ENCODE data around the gene AP2B1. TPM values are rescaled to one million over a fixed set of nuclear protein-coding genes. Genes with fewer than 3 reads are reported as not detected.
"Not testable (repeated sequence)": the region's sequence is repeated elsewhere in the genome, so short reads cannot be mapped to it uniquely, and the experiment has no call there.

Gene AP2B1
- polyA plus RNA-seq (ENCODE audit: insufficient read length in 3 of 3) = 100 to 1,000 TPM; 133 to 145 (median 137) TPM

DNA sequence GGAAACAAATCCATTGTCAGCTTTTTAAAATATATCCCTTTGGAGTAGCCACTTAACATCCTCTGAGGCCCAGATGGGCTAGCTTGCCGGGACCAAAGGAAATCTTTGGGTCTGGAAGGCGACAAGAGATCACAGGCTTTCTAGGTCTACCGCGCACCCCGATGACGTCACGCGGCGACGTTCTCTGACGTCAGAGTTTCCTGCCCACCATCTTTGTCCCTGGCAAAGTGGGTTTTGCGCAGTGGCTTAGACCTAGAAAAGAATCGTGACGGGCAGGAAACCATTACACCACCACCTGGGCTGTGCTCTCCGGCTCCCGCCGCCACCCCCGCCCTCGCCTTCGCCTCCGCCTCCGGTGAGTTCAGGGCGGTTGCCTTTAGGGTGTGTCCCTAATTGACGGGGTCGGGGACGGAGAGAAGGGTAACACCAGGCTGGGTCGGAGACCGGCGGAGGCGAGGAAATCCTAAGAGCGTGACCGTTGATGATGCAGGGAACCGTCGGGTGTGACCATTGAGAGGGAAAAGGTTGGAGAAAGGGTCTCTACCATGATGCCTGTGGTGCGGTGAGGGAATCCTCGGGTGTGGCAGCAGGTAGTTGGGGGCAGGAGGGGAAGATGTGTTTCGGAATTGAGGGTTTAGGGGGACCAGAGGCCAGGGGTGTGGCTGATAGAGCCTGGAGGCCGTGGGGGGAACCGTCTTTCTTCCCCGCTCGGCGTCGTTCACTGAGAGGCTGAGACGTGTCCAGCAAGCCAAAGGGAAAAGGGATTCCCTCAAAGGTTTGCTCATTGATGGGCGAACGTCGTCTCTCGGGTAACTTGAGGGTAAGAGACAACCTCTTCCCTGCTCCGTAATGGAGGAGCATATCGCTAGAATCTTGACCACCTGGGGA lies at the start of gene AP2B1:
Gene AP2B1 (plus strand): TSS at position 249 of the 888 bp plus-strand sequence. CDS start 6,709 bp downstream, outside the sequence.
- DNase-seq (ENCODE audit: low read depth in 3 of 3, low spot score in 2 of 3) = peak; percentile 95 to 99 (median 96)

DNA sequence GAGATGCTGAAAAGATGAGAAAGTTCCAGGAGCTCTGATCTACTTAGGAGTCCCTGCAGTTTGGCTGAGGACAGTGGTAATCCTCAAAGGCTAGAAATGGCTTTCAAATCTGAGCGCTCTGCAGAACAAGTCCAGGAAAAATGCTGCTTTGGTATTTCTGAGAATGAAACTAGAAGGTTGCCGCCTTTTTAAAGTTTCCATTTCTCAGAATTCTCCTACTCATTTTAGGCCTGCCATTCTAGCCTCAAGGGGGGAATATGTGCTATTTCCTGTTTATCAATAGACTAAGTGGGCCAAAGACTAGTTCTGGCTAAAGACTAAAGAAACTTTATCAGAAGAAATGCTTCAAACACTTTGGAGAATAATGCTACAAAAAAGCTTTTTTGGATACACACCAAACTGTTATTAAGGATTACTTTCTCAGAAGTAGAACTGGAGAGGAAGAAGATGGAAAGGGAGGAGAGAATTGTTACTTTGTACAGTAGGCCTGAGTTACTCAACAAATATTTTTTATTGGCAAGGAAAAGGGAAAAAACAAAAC lies 49.5 kb upstream of the AP2B1 start, which contains the start of gene SLFN12L:
Gene SLFN12L (minus strand): TSS at position 78 of the 541 bp plus-strand sequence. CDS start 15,314 bp downstream, outside the sequence.
- DNase-seq (ENCODE audit: low read depth in 3 of 3, low spot score in 2 of 3) = no peak

DNA sequence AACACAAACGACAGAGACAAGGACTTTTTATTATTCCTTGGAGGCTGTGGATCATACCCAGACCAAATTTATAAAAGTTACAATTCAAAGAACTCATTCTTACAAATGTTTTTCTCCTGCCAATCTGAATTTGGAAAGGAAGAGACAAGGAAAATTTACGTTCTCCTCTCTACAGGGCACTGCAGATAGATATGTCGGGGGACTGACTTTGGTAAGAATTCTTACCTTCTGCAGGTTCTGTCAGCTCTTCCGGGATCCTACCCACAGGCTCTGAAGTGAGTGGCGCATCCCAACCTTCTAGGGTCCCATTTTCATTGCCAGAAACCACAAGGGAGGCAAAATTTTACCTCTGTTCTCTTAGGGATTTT lies 47.5 kb upstream of the AP2B1 start:
- DNase-seq (ENCODE audit: low read depth in 3 of 3, low spot score in 2 of 3) = no peak

DNA sequence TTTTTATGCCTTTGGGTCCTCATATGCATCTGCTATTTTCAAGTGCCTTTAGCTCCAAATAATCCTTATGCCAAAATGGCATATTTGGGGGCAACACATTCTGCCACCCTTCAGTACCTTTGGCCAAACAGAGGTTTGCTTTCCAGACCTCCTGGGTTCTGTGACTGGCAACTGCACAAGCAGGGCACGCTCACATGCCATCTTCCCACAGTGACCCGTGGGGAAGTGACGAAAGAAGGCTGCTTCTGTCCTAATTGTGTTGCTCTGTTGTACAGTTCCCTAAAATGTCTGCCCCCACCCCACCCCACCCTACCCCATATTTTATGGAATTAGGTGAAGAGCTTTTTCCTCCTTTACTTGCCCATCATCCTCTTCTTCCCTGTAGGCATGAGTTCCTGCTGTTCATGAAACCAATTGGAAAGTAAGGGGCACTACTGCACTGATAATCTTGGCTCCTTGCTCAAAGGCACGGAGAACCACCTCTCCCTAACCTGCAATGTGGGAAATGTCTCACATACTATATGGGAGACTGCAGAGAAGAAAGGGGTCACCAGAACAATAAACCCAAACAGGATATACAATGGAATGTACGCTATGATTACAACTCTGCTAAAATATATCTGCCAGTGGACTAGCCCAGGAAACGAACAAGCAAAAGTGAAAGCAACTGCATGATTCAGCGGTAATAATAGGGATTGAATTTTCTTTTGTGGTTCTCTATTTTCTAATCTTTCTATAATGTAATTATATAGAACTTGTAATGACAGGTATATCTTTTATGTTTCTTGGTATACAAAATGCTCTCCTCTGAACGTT lies 46.3 kb upstream of the AP2B1 start:
- no peak for DNase-seq (ENCODE audit: low read depth in 3 of 3, low spot score in 2 of 3)

DNA sequence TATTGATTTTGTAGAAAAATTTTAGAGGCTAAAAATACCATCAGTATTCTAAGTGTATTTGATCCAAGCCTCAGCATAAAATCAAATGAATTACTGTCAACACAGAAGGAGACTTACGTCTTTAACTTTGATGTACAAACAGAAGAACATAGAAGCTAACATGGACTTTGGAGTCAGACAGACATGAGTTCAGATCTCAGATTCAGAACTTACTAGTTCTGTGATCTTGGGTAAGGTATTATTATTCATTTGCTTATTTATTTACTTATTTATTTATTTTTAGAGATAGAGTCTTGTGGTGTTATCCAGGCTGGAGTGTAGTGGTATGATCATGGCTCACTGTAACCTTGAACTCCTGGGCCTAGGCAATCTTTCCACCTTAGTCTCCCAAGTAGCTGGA lies 45.7 kb upstream of the AP2B1 start:
- DNase-seq (ENCODE audit: low read depth in 3 of 3, low spot score in 2 of 3) = no peak

DNA sequence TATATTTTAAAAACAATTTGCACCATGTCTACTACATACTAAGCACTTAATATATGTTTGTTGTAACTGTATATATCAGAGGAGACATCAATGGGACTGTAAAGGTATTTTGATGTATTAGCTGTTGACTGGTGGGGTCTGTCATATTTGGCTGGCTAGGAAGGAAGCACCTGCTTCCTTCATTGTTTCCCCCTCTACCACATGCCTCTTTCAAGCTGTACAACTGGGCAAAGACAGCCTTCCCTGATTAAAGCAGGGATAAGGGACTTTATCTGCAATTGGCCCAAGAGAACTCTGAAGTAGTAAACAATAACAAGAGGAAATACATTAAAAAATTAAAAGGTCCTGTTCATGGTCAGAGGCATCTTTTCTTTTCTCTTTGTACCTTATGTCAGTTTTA lies 44.1 kb upstream of the AP2B1 start:
- no peak for DNase-seq (ENCODE audit: low read depth in 3 of 3, low spot score in 2 of 3)

DNA sequence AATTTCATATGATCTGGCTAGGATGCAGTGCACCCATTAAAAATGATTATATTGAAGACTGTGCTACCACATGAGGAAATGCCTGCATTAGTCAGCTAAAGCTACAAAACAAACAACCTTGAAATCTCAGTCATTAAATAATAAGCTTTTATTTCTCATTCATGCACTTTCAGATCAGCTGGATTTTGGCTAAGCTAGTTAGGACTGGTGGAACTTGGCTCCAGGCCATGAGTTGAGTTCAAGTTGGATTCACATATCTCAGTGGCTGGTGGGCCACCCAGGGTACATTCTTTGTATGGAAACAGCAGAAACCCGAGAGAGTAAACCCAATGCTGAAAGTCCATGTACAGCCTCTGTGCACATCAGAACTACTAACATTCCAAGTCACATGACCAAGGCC lies 43.3 kb upstream of the AP2B1 start:
- DNase-seq (ENCODE audit: low read depth in 3 of 3, low spot score in 2 of 3) = no peak

DNA sequence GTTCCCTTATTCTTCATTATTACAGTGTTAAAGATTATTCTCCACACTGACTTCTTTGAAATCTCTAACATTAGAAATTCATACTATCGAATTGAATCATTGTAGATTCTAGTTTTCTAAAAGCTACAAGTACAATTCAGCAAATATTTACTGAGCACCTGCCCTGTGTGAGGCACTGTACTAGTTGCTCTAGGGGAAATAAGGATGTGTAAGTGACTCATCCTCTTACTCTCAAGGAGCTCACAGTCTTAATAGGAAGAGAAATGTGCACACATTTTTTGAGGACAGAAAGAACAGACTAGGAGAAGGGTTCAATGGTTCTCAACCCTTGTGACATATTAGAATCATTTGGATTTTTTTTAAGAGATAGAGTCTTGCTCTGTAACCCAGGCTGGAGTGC lies 42.0 kb upstream of the AP2B1 start:
- DNase-seq (ENCODE audit: low read depth in 3 of 3, low spot score in 2 of 3) = no peak

DNA sequence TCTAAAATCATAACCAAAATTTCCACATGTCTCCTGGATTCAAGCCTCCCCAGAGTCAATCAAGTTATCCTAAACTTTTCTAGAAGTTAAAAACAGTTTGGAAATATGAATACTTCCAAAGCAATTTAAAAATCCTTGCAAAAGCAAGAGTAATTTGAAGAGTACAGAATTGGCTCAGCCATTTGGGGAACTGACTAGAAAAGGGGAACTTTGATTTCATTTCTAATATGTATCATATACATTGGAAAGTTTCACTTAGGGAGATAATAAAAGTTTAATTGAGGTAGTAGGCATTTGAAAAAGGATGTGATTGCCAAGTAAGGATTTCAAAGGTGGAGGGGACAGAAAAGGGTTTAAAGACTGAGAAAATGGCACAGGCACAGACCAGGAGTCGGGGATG lies 40.6 kb upstream of the AP2B1 start:
- DNase-seq (ENCODE audit: low read depth in 3 of 3, low spot score in 2 of 3) = no peak

DNA sequence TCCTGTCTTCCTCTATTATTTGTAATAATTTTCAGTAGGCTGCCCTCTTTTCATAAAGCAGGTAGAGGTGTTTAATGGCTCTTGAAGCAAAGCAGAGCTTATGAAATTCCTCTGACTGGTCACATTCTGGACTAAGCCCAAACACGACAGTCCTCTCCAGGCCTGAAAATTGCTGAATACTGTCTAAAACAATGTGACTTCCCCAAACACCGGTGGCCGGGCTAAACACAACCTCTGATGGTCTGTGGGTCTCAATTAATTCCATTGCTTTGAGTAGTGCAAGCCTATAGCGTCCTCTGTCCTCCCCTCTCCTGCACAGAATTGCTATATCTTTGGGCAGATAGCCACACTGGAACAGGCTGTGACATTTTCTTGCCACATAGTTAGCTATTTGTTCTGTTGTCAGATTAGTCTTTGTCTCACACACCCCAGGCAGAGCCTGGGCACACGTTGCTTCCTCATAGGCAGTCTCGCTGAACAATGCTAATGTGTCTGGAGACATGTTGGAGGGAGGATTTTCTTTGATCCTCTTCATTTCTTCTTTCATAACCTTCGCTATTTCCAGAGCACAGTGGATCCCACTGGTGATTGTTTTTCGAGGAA lies 38.8 kb upstream of the AP2B1 start:
- no peak for DNase-seq (ENCODE audit: low read depth in 3 of 3, low spot score in 2 of 3)

DNA sequence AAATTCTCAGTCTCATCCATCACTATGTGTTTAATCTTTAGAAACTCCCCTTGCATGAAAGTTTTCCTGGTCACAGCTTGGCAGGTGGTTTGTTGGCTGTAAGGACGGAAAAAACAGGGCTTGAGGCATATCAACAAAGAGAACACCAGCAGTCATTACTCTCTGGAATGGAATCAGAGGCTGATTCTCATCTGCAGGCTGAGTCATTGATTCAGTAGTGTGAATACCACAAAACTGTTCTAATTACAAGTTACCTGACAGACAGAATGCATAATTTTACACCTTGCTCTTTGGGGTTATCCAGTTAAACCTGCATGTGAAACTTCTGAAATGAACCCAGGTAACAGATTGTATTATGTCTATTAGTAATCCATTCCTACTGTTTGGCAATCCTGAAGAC lies 38.1 kb upstream of the AP2B1 start:
- no peak for DNase-seq (ENCODE audit: low read depth in 3 of 3, low spot score in 2 of 3)

DNA sequence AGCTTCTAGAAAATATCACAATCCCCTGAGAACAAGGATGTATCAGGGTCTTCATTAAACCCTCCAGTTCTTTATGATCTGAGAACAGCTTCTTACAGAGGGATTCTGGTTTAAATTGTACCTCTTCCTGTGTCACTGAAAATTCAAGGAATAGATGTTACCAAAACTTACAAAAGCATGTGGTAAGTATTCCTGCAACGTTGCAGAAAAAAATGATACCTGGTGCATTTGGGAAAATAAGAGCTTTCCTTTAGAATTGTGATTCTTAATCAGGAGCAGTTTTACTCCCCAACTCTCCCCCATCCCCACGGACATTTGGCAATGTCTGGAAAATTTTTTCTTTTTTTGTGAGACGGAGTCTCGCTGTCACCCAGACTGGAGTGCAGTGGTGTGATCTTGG lies 33.8 kb upstream of the AP2B1 start:
- no peak for DNase-seq (ENCODE audit: low read depth in 3 of 3, low spot score in 2 of 3)

DNA sequence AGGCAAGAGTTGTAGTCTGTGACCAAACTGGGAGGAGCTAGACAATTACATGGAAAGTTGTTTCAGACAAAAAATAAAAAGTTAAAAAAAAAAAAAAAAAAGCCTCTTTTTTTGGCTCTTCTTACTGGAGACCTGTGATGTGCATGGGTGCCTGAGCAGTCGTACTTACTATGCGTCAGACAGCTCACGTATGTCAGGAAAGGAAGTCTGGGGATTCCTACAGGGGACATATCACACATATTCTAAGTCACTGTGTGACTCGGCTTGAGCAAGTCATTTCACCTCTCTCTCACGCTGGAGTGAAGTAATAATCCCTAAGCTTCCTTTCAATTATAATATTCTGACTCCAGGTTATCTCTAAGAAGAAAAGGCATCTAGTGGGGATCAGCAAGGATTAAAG lies 32.5 kb upstream of the AP2B1 start:
- no peak for DNase-seq (ENCODE audit: low read depth in 3 of 3, low spot score in 2 of 3)

DNA sequence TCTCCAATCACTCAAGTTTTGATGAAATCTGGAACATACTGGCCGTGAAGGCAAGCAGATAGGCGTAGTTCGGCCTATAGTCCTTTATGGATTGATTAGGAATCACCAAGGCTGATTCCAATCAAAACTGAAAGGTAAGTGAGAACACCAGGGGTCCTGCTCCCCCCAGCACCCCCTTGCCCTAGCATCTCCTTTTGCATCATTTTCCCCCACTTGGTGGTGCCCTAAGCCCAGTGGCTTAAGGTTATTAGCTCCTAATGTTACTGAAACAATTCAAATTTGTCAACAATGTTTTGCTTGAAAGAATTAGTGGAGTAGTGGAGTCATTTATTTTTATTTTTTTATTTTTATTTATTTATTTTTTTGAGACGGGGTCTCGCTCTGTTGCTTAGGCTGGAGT lies 31.4 kb upstream of the AP2B1 start:
- no peak for DNase-seq (ENCODE audit: low read depth in 3 of 3, low spot score in 2 of 3)

DNA sequence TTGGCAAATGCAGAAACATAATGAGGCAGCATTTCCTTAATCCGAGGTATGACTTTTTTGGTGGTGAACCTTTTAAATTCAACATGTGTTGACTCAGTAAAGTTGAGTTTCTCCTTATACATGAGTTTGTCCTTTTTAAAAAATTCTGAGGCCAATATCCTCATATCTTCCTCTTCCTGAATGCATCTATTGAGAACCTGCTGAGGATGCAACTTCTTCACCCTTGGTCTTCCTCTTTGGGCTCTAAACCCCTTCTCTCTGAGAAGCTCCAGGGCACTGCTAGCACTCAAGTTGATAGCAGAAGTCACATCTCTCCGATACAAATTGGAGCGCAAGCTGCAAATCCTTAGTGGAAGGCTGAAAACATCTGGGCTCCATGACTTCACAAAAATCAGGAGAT lies 29.8 kb upstream of the AP2B1 start:
- no peak for DNase-seq (ENCODE audit: low read depth in 3 of 3, low spot score in 2 of 3)

DNA sequence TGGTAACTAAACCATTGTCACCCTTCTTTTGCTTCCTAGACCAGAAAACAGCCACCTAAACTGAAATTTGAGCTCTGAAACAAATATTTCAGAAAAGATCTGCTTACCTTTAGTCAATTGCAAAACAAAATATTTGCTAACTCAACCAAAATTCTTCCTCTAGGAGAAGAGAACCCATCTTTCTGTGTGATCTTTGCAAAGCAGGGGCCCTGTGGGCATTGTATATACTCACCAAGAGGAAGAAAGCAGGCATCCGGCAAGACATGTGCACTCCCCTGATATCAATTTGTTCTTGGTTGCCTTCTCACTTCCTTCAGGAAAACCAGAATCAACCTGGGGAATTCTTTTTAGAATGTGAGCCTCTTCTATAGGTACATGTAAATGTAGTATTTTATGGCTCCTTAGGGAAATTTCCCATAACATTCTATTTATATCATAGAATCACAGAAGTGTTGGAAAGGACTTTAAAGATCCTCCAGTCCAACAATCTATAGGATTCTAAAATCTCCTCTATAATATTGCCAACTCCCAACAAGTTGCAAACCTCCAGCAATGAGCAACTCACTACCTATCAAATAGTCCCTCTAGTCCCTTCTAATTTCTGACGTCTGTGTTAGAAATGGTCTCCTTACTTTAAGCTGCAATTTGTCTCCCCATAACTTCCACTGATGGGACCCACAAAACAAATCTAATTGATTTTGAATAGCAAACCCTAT lies 27.5 kb upstream of the AP2B1 start:
- no peak for DNase-seq (ENCODE audit: low read depth in 3 of 3, low spot score in 2 of 3)

DNA sequence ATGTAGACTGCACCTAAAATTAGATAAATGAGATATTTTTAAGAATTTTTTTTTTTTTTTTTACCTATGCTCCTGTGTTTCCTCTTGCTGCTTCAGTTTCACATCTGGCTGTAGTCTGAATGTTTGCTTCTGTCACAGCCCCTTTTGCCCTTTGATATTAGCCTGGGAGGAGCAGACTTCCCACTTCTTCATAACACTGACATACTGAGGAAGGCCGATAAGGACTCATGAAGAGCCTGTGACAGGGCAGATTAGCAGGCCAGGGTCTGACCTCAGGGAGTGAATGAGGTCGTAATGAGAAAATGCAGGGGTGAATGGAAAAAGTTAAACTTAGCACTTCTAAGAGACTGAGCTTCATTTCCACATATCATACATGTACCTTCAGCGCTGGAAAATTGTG lies 26.4 kb upstream of the AP2B1 start, which contains the start of gene SLFN14:
Gene SLFN14 (minus strand): TSS at position 117 of the 400 bp plus-strand sequence. CDS start 2,757 bp downstream, outside the sequence.
- no peak for DNase-seq (ENCODE audit: low read depth in 3 of 3, low spot score in 2 of 3)

DNA sequence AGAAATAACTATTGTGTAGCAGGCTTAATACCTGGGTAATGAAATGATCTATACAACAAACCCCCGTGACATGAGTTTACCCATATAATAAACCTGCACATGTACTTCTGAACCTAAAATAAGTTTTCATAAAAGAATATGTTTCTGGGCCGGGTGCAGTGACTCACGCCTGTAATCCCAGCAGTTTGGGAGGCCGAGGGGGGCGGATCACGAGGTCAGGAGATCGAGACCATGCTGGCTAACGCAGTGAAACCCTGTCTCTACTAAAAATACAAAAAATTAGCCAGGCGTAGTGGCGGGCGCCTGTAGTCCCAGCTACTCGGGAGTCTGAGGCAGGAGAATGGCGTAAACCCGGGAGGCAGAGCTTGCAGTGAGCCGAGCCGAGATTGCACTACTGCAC lies 23.9 kb upstream of the AP2B1 start:
- not testable (repeated sequence) for DNase-seq (ENCODE audit: low read depth in 3 of 3, low spot score in 2 of 3)

DNA sequence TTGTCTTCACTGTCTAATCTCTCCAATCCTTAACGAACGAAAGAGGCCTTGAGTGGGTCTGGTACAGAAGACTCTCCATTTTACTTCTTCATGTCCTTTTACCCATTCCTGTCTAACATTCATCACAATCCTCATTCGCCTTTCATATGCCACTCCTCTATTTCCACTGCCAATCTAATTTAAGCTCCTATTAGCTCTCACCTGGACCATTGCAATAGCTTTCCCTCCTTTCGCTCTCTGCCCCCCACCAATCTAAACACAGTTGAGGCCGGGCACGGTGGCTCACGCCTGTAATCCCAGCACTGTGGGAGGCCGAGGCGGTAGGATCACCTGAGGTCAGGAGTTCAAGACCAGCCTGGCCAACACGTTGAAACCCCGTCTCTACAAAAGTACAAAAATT lies 20.2 kb upstream of the AP2B1 start:
- DNase-seq (ENCODE audit: low read depth in 3 of 3, low spot score in 2 of 3) = no peak

DNA sequence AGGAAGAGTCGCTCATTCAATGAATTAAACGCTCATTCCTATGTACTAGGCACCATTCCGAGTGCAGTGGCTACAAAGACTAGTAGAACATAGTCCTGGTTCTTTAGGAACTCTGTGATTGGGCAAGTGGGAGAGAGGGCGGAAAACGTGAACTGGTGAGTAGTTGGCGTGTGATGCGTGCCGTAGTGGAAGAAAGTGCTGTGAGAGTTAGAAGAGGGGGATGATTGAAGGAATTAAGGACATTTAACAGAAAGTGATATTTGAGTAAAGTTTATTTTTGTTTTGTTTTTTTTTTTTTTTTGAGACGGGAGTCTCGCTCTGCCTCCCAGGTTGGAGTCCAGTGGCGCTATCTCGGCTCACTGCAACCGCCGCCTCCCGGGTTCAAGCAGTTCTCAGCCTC lies 18.6 kb upstream of the AP2B1 start:
- no peak for DNase-seq (ENCODE audit: low read depth in 3 of 3, low spot score in 2 of 3)
